ENCODE results near the gene ATP1B1.

DNA sequence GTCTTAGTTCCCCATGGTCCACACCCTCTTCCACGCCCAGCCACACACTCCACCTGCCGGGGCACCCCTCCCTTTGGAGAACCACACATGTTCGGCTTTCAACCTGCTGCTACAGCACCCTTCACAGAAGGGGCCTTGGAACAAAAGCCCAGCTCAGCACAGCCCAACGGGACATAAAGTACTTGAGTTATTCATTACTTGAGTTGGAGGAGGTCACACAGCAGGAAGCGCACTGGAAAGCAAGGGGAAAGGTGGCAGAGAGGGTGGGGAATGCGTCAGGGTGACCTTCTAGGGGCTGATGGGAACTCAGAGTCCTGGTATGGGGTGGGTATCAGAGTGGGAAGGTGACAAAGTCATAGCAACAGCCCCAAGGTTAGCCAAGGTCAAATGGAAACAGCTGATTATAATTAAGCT is 3.0 kb upstream of the ATP1B1 start:
- TF ChIP-seq, protein P1, sequence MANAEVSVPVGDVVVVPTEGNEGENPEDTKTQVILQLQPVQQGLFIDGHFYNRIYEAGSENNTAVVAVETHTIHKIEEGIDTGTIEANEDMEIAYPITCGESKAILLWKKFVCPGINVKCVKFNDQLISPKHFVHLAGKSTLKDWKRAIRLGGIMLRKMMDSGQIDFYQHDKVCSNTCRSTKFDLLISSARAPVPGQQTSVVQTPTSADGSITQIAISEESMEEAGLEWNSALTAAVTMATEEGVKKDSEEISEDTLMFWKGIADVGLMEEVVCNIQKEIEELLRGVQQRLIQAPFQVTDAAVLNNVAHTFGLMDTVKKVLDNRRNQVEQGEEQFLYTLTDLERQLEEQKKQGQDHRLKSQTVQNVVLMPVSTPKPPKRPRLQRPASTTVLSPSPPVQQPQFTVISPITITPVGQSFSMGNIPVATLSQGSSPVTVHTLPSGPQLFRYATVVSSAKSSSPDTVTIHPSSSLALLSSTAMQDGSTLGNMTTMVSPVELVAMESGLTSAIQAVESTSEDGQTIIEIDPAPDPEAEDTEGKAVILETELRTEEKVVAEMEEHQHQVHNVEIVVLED (CRISPR knock-in tag; IDR thresholded peaks at IDR 0.05), result no peak
- TF ChIP-seq ZNF217 (CRISPR knock-in tag; IDR thresholded peaks at IDR 0.05) (no peak), ZBTB33 (CRISPR knock-in tag; IDR thresholded peaks at IDR 0.05) (no peak), CTCF (IDR thresholded peaks at IDR 0.05 in 2 of 3, conservative IDR thresholded peaks at IDR 0.05 in 1 of 3; ENCODE audit: insufficient read depth in 2 of 3, low read depth in 1 of 3, low read length in 3 of 3) (no peak), REST (IDR thresholded peaks at IDR 0.05; ENCODE audit: borderline replicate concordance) (no peak), REST (CRISPR knock-in tag; IDR thresholded peaks at IDR 0.05; ENCODE audit: low read depth) (no peak), SP1 (CRISPR knock-in tag; IDR thresholded peaks at IDR 0.05) (no peak), PHTF2 (CRISPR knock-in tag; IDR thresholded peaks at IDR 0.05) (no peak), ELF4 (CRISPR knock-in tag; IDR thresholded peaks at IDR 0.05) (no peak)
